NCI-H1092 (cell line): ENCODE data around the gene RNF112.
"Not testable (repeated sequence)": the region's sequence is repeated elsewhere in the genome, so short reads cannot be mapped to it uniquely, and the experiment has no call there.

ENCODE experiments used
- DNase-seq: peaks from one replicate; lab custom pipeline; 2025; lab: John Stamatoyannopoulos, UW

RNF112 gene

GRCh38 chr17:19414396-19415280 is 3.6 kb downstream of the RNF112 start:
- no peak for DNase-seq

GRCh38 chr17:19415311-19415710 is 4.3 kb downstream of the RNF112 start:
- no peak for DNase-seq

- DNase-seq, result no peak
Measured at GRCh38 chr17:19415806-19416775, 5.1 kb downstream of the RNF112 start.

GRCh38 chr17:19417611-19418010 is 6.6 kb downstream of the RNF112 start:
- no peak for DNase-seq

- no peak for DNase-seq
Measured at GRCh38 chr17:19418251-19418992, 7.4 kb downstream of the RNF112 start.

GRCh38 chr17:19421219-19421618 is 10.2 kb downstream of the RNF112 start:
- no peak for DNase-seq

- DNase-seq, result no peak
Measured at GRCh38 chr17:19421926-19422325, 10.9 kb downstream of the RNF112 start.

GRCh38 chr17:19424934-19425868 is 14.2 kb downstream of the RNF112 start:
- no peak for DNase-seq

GRCh38 chr17:19426631-19427030 is 15.6 kb downstream of the RNF112 start:
- no peak for DNase-seq

- no peak for DNase-seq
Measured at GRCh38 chr17:19431691-19432090, 20.7 kb downstream of the RNF112 start.

- no peak for DNase-seq
Measured at GRCh38 chr17:19433255-19433654, 22.2 kb downstream of the RNF112 start.

- DNase-seq, result no peak
Measured at GRCh38 chr17:19433727-19434340, 22.8 kb downstream of the RNF112 start.

- no peak for DNase-seq
Measured at GRCh38 chr17:19440421-19440820, 29.4 kb downstream of the RNF112 start.

- DNase-seq, result not testable (repeated sequence)
Measured at GRCh38 chr17:19441288-19441687, 30.3 kb downstream of the RNF112 start.

GRCh38 chr17:19442731-19443130 is 31.7 kb downstream of the RNF112 start:
- DNase-seq, result no peak

GRCh38 chr17:19443148-19443547 is 32.1 kb downstream of the RNF112 start:
- no peak for DNase-seq

- no peak for DNase-seq
Measured at GRCh38 chr17:19445105-19445504, 34.1 kb downstream of the RNF112 start.

- not testable (repeated sequence) for DNase-seq
Measured at GRCh38 chr17:19446577-19446976, 35.5 kb downstream of the RNF112 start.

- peak; percentile 52 for DNase-seq
Measured at GRCh38 chr17:19447085-19447583, 36.1 kb downstream of the RNF112 start.
